ENCODE data around the gene APAF1.

The APAF1 gene

GRCh38 chr12:98674841-98675240 is 29.8 kb downstream of the APAF1 start:
- DNase-seq = no peak

GRCh38 chr12:98678236-98678945 is 33.3 kb downstream of the APAF1 start:
- DNase-seq = no peak

DNA sequence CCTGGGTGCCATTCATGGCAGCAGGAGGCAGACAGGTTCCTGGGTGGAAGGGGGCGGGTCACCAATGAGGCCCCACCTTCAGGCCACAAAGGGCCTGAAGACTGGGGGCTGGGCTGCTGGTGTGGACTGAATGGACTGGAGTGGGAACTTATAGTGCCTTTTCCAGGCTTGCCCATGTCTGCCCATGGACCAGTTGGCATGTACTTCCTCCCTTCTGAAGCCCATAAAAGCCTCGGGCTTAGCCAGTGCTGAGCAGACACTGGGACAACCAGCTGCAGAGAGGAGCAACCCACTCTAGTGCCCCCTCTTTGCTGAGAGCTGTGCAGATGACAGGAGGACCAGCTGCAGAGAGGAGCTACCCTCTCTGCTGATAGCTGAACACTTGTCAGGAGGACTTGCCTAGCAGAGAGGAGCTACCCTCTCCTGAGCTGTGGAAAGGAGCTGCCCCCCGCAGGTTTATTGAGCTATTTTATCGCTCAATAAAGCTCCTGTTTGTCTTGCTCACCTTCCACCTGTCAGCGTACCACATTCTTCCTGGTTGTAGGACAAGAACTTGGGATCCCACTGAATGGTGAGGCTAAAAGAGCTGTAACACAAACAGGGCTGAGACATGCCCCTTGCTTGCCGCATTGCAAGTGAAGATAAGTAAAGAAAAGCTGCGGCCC is 34.0 kb downstream of the APAF1 start:
- DNase-seq = no peak

GRCh38 chr12:98679611-98680005 is 34.5 kb downstream of the APAF1 start:
- no peak for DNase-seq

- DNase-seq = no peak
Observed at GRCh38 chr12:98684199-98684598, 39.1 kb downstream of the APAF1 start.

- no peak for DNase-seq
Observed at GRCh38 chr12:98686603-98687002, 41.5 kb downstream of the APAF1 start.

- no peak for DNase-seq
Observed at GRCh38 chr12:98691351-98691750, 46.3 kb downstream of the APAF1 start.

- DNase-seq = no peak
Observed at GRCh38 chr12:98696036-98696646, 51.1 kb downstream of the APAF1 start.

DNA sequence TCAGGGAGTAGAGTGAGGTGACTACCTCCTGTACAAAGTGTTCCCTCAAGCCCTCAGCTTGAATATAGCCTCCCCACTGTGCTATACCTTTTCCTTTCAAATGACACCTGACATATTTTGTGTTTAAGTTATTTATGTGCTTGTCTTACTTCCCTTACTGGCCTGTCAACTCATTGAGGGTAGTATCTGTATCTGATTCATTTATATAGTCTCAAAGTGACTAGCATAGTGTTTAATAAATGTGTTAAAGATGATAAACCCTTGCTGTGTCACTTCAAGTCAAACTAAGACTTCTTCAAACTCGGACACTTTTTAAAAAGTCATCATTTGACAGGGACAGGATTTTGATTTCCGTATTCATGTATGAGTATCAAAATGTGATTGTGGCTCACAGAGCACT is 52.1 kb downstream of the APAF1 start:
- no peak for DNase-seq

DNA sequence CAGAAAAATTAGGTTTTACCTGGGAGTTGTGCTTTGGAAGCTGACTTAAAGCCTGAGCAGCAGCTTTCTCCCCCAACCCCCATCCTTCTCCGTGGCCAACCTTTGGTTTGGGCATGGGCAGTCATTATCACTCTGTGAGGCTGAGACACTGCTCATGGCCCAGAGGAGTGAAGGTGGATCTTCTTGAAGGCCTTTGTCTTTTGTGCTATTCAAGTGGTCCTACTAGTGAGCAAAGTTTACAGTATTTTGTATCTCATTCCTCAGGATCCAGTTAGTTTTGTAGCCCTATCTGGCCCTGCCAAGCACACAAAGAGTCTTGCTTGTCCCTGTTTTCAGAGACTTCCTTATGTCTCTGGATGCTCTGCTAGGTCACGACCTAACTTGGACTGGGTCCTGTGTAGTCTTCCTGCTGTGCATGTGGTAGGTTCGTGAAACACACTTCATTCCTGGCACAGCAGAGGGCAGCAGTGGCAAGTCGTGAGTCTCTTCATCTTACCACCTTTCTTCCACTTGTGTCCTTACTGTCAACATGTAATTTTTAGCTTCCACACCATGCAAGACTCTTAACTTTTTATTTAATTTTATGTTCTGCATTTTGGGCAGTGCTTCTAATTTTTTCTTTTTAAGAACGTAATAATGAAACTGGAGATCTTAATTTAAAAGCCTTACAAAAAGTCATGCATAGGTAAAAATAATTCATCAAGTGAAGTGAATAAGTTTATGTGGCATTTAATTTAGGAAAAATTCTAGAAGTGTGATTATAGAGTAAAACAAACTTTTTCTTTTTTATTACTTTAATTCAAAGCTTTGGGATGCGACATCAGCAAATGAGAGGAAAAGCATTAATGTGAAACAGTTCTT is 53.7 kb downstream of the APAF1 start:
- DNase-seq = peak; percentile 22

DNA sequence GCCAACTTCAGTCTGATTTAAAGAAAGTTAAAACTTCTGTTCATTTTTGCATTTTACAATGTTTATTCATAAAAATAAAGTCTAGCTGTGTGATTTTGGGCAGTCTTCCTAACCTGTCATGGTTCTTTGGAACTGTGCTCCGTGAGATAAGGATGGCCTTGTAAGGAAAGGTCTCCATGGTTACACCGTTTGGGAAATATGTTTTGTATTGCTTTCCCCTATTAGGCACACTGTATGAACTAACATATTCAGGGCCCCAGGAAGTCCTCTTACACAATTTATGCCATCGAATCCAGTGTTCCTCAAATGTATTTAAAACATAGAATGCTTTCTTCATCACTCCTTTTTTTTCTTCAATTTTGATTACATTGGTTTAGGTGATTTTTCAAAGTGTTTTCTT is 54.5 kb downstream of the APAF1 start:
- DNase-seq = no peak

DNA sequence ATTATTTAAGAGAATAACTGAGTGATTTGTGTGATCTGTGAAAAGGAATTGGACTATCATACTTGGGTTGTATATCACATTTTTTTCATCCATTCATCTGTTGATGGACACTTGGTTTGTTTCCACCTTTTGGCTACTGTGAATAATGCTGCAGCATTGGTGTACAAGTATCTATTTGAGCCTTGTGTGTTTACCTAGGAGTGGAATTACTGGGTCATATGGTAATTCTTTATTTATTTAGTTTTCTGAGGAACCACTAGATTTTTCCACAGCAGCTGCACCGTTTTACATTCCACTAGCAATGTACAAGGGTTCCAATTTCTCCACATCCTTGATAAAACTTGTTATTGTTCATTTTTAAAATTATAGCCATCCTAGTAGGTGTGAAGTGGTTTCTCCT is 56.1 kb downstream of the APAF1 start:
- no peak for DNase-seq

DNA sequence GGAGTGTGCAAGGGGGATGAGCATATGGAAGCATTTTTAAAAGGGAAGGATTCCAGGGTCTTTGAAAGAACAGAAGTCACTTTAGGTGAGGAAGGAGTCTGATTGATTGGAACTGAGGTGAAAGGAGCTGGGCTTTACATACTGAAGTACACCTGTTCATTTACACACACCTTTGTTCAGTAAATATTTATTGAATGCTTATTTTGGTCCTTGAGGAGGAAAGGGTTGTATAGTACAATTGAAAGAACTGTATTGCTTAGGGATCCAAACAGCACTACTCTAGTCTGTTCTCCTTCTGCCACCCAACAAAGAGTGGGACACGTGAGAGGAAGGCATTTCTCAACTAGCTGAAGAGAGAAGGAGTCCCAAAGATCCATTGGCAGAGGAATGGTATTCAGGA is 63.9 kb downstream of the APAF1 start:
- no peak for DNase-seq

GRCh38 chr12:98714426-98714825 is 69.3 kb downstream of the APAF1 start:
- no peak for DNase-seq

DNA sequence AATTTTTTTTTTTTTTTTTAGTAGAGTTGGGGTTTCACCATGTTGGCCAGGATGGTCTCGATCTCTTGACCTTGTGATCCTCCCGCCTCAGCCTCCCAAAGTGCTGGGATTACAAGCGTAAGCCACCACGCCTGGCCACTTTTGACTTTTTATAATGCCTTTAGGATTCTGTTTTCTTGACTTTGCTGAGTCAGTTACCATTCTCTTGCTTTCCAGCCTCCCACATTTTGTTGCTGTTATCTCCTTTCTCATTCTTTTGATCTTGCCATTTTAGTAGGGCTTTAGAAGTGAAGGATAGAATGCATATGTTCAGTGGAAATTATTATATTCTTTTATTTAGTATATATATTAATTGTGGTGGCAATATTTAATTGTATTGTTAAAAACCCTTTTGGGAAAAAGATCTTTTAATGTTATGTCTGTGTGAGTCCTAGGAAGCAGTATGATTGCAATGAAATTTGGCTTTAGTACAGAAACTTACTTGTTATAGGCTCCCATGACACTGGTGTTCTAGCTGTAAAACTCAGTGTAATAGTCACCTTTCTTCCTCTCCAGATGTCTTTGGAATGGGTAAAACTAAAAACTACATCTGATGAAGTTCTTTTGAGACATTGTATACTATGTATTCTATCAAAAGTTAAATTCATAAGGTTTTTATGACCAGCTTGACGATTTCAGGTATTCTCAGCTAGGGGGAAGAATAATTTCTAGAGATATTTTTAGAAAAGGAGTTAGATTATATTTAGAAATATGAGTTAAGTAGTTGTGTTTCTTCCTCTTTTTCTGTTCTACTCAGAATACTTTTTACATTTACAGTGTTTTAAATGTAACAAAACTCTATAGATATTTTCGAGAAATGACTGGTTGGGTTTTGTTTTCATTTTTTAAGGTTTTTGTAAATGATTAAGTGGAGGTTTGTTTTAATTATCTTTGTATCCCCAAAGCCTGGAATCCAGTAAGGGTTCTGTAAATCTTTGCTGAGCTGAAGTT is 74.7 kb downstream of the APAF1 start:
- no peak for DNase-seq

DNA sequence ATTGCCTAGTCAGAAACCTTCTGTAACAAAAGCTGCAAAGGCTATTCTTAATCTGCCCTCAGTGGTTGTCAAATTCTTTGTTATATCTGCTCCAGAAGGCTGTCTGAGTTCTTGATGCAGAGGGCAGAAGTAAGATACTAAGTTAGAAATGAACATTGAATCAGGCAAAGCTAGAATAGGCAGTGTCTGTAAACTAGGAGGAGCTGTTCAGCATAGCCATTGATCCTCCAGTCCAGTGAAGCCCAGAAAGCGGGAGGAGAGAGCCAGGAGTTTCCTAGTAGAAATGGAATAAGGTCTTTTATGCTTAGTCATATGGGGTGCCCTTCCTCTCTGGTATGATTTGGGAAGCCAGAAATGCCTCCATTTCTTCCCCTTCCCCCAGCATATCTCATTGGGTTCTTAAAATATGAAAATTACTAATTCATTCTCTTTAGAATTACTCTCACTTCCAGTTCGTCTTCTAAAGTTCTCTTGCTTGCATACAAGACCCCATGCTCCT is 76.2 kb downstream of the APAF1 start:
- DNase-seq = no peak

- DNase-seq = no peak
Observed at GRCh38 chr12:98724384-98725155, 79.5 kb downstream of the APAF1 start.

DNA sequence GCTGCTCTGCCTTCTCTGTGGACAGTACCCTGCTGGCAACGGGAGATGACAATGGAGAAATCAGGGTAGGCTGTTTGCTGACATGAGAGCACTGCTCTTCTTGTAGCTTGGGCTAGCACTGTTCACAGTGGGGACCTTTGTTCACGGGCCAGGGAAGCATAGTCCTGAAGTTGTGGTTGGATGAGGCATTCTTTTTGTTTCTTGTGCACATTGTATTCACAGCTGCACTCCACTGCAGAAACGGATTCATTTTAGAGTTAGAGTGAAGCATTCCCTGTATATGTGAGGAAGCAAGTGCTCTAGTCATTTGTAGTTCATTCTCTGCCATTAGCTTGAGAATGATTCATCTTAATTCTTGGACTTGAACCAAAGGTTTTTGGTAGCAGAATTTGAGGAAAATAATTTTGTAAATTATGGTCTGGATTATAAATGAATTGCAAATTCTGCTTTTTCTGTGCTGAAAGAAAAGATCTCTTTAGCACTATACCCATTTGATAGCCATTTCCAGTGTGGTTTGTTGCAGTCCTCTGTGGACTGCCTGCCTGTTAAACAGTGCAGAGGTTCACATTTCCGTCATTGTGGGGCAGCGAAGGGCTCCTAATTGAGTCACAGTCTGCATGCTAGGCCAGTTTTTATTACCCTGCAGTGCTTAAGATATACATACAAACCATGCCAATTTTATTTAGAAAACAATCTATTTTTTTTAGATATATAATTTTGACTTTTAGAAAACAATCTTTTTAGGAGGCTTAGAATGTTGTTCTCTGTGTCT is 80.6 kb downstream of the APAF1 start:
- DNase-seq = no peak

DNA sequence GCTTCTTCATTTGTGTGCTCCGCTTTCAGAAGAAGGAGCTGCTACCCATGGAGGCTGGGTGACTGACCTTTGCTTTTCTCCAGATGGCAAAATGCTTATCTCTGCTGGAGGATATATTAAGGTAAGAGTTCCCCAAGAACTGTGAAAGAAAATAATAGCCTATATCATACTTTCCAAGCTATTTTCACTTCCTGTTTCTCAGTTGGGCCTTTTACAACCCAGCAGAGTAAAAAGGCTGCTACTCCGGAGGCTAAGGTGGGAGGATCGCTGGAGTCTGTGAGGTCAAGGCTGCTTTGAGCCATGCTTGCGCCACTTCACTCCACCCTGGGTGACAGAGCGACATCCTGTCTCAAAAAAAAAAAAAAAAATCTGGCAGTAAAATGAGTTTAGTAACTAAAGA is 82.1 kb downstream of the APAF1 start:
- no peak for DNase-seq

DNA sequence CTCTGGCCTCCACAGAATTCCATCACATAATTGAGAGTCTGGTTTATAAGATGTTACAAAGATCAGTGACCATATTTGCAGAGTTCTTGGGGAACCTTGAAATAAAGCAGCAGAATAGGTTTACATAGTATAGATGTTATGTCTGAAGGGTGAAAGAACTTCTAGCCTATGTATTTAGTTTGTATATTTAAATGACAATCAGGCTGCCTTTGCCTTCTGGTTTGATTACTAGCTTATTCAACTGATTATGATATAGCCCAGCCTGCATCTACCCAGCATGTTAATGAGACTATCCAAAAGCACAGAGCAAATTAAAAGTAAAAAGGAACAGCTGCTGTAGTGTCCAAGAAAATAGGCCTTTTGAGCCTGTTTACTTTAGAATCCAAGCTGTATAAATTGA is 85.3 kb downstream of the APAF1 start:
- no peak for DNase-seq
